HEK293 (cell line): Measurements from ENCODE around the gene KLHL6.

Experiments
- GLI2 ChIP-seq: fragments of 450-650 bp; formaldehyde crosslinking; IDR thresholded peaks from 2 replicates; pipeline ENCODE4; 2017; ENCODE audit warnings: missing biosample characterization, missing genetic modification characterization, low read depth, borderline replicate concordance
- ZBTB8A ChIP-seq: fragments of 450-650 bp; formaldehyde crosslinking; IDR thresholded peaks from 2 replicates; pipeline ENCODE4 v1.5.1; 2016; ENCODE audit warnings: missing biosample characterization, missing genetic modification characterization
- ZNF138 ChIP-seq: fragments of 450-650 bp; formaldehyde crosslinking; IDR thresholded peaks from 2 replicates; pipeline ENCODE4 v1.5.1; 2016; ENCODE audit warnings: missing biosample characterization, missing genetic modification characterization, borderline replicate concordance
- ZNF837 ChIP-seq: fragments of 450-650 bp; formaldehyde crosslinking; IDR thresholded peaks from 2 replicates; pipeline ENCODE4 v1.5.1; 2016; ENCODE audit warnings: missing biosample characterization, missing genetic modification characterization
- TF ChIP-seq, protein P1 (sequence below): fragments of 450-650 bp; formaldehyde crosslinking; IDR thresholded peaks from 2 replicates; pipeline ENCODE4 v1.5.1; 2016; ENCODE audit warnings: missing biosample characterization, missing genetic modification characterization

DNA sequence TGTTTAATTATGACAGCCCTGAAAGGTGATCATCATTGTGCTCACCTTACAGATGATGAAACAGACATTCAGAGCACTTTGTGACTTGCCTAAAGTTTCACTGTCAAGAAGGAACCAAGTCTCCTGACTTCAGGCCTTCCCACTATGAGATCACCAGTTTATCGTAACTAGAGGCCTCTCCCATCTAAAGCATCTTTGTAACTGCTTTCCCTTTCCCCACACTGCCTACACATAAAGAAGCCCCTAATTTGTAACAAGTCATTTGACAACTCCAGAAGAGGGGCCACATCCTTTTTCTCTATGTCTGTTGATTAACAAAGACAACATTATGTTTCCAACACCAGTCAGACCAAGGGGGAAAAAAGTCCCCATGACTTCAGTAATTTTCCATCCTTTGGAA lies 1.1 kb downstream of the KLHL6 start:
- TF ChIP-seq GLI2 (tag by site-specific recombination) (no peak), ZNF138 (tag by site-specific recombination) (no peak), ZBTB8A (tag by site-specific recombination) (no peak), ZNF837 (tag by site-specific recombination) (no peak)
- TF ChIP-seq, protein P1, sequence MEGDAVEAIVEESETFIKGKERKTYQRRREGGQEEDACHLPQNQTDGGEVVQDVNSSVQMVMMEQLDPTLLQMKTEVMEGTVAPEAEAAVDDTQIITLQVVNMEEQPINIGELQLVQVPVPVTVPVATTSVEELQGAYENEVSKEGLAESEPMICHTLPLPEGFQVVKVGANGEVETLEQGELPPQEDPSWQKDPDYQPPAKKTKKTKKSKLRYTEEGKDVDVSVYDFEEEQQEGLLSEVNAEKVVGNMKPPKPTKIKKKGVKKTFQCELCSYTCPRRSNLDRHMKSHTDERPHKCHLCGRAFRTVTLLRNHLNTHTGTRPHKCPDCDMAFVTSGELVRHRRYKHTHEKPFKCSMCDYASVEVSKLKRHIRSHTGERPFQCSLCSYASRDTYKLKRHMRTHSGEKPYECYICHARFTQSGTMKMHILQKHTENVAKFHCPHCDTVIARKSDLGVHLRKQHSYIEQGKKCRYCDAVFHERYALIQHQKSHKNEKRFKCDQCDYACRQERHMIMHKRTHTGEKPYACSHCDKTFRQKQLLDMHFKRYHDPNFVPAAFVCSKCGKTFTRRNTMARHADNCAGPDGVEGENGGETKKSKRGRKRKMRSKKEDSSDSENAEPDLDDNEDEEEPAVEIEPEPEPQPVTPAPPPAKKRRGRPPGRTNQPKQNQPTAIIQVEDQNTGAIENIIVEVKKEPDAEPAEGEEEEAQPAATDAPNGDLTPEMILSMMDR (tag by site-specific recombination): no peak
